ENCODE data around the gene NEDD9.

NEDD9 gene

DNA sequence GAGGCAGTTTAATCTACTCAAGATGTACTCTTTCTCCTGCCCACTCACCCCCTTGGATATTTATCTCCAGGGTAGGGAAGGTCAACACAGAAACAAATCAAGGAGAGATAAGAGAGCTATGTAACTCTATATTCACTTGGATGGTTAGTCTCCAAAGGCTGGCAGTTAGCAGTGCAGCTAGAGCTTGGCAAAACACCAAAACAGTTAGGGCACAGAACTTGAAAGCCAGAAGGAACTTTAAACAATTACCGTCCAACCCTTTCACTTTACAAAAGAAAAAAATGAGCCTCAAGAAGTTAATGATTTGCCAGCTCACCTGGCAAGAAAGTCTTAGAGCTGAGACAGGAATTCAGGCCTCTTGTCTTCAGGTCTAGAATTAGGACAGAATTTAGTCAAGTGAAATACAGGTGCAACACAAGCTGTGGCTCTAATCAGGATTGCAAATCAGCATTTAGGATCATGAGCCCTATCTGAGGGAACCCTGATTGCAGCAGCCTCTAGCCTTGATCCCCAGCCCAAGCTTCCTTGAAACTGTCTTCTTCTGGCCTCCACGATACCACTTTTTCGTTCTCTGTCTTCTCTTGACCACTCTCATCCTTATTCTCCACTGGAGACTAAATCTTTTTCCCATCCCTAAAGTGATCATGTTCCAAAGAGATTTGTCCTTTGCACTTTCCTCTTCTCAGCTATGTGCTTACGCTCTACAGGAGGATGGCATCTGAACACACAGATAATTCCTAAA, 14.9 kb downstream of the NEDD9 start:
- peak; percentile 20 for DNase-seq

DNA sequence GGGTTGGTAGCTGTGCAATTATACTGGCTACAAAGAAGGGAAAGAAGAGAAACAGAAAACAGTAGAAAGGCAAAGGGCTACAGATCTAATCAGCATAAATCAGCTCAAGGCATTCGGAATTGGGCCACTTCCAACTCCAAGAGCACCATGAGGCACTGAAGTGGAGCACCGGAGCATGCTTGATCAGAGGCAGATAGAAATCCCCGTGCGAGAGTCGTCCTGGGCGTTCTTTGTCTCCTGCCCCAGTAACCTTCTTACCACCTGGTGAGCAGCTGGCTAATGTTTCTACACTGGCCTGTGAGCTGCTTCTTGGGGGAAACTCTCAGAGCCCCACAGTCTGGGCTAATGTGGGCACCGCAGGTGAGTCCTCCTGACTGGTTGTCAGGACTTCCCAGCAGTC, 16.7 kb downstream of the NEDD9 start:
- DNase-seq: no peak

DNA sequence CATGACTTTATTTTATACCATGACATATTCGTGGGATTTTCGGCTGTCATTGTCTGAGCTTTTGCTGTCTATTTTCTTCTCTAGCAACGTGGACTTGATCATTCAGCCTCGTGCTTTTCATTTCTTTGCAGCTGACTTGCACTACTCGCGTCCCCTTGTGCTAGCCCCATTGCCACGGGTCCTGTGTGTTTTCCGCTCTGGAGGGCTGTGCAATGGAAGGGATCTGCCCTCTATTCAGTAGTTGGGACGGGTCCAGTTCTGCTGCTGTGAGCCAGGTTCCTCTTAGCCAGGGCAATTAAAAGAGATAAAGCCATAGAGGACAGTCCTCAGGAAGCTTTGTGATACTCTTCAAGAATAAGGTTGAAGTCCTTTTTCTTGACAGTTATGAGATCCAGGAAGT, 17.6 kb downstream of the NEDD9 start:
- no peak for DNase-seq

DNA sequence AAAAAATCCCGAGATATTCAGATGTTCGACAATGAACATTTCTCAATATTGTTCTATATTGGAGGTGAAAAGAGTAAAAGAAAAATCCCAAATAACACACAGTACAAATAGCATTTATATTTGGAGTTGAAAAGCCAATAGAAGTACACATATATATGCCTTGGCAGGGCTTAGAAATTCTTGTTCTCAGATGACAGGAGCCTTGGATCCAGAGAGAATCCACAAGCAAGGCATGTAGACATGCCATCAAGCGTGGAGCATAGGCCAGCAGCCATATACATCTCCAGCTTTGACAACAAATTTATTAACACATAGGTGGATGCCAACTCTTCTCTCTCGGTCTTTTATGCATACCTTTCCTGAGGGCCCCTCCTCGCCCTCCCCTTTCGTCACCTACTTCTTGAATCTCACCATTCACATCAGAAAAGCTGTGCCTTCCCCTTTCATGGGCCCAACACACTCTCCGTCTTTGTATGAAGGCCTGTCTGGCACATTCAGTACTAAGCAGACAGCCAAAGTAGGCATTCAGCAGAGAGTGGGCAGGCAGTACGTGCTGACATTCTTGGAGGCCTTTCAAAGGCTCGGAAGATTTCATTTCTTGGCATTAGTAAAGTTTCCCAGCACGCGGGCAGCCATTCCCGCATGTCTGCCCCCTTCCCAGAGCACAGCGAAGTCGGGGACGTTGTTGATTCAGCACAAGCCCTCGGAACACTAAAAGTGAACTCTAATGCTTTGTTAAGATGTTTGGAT, 18.2 kb downstream of the NEDD9 start:
- no peak for DNase-seq

DNA sequence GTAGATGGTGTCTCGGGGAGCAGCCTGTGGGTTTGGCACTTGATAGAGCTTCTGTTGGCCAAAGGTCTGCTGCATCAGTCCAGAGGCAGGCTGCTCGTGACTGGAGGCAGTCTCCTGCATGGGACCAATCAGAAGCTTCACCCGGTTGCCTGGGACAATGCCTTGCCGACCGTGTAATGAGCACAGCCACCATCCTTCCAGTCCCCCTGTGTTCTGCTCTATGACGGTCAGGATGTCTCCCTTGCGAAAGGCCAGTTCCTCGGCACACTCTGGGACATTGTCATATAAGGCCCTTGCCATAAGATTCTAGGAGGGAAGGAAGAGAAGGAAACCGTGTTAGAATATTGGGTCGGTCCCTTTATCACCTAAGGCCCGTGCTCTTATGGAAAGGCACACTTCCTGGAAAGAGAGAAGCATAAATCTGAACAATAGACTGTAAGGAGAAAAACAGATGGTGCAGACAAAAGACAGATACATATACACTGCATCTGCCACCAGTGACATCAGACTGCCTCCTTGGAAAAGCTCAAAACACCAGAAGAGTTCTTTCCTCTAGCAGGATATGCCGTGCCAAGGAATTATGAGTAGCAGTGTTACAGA, 18.9 kb downstream of the NEDD9 start:
- no peak for DNase-seq

DNA sequence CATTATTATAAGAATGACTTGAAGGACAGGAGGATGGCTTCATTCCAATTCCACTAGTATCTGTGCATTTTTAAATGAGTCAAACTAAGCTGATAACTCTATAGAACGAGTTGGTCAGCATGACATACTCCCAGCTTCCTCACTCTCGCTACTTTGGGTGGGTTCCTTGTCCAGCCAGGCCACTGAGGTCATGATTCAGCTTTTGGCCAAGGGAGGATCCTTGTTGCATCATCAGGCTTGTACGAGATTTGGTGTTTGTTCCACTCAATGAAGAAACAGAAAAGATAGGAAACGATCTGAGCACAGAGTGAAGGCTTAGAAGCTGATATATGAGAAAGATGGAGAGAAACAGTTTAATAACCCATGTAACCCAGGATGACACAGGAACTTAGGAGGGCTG, 19.8 kb downstream of the NEDD9 start:
- DNase-seq: peak; percentile 81

DNA sequence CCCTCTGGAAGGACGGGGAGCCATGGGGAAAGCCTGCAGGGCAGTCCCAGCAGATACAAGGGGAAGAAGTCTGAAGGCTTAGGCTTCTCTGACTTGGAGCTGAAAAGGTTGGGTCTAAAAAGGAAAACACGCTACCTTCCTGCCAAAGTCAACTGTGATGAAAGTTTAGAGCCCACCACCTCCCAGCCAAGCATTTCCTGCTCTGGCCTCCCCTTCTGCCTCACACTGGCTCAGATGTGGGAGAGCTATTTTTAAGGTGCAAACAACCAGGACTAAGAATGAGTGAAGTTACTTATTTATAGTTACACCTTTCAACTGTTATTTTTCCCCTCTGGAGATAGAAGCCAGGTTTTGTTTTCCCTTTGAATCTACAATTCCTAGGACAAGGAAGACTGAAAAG, 21.2 kb downstream of the NEDD9 start:
- DNase-seq: no peak

DNA sequence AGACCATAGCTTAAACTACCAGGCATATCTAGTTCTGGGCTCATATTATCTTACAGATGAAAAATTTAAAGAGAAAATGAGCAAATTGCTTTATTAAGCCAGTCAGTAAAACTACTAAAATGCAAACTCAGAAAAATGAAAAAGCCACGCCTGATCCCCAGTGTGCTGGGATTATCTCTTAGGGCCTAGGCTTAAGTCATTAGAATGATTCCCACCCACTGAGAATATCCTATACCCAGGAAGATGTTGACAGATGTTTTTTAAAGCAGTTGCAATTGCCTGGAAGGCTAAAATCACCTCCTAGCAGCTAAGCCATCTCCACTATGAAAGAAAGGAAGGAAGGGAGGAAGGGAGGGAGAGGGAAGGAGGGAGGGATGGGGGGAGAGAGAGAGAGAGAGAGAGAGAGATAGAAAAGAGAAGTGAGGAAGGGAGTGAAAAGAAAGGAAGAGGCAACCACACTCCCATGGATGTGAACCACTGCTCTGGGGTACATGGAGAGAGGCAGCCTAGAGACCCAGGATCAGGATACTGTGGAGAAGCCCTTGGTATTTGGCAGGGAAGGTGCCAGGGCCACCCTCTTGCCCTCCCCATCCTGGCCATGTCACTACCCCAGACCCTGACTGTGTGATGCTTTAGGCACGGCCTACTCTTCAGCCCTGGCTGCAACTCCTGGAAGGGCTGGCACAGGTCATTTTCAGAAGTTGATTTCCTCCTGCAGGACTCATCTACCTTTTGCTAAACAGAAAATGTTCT, 21.9 kb downstream of the NEDD9 start:
- no peak for DNase-seq

DNA sequence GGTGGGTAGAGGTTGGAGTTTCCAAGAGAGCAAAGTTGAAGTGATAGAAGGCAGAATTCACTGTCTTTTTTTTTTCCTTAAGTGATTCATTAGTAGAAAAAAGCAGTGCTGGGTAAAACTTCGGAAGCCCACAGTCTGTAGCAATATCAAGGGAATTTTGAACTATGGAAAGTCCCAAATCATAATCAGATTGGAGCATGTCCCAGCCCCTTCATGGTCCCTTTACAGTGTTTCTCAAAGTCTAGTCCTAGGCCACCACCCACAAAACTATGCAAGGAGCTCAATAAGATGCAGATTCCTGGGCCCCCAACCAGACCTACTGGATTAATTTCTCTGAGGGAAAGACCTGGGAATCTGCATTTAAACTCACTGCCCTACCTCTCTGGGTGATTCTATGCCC, 22.6 kb downstream of the NEDD9 start:
- no peak for DNase-seq

DNA sequence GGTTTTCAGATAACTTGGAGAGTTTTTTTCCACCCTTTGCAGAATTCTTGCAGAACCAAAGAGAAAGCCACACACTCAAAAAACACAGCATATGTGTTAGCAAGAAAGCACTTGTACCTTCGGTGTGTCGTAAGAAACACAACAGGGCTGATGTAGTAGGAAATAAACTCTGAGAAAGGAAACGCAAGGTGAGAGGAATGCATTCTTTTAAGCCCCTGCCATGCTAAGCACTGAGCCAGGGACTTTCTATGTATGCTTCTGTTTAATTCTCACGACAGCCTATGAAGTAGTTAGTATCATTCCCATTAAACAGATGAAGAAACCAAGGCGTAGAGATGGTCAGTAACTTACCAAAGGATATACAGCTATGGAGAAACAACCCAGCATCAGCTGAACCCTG, 23.1 kb downstream of the NEDD9 start:
- no peak for DNase-seq

DNA sequence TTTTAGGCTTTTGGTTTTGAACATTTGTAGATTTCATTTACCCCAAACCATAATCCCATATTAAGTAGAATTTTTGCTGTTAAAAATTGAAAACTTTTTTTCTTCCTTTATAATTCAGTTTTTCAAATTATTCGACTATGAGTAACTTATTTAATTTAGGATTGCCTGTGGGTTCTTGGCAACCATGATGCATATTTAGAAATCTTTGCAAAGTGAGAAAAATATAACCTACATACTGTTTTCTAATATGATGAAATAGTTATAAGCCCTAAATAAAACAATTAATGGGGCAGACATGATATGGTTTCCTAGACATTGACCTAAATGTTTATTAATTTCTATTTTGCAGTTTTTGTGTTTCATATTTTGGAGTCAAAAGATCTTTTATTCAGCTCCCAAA, 23.6 kb downstream of the NEDD9 start:
- DNase-seq: no peak

DNA sequence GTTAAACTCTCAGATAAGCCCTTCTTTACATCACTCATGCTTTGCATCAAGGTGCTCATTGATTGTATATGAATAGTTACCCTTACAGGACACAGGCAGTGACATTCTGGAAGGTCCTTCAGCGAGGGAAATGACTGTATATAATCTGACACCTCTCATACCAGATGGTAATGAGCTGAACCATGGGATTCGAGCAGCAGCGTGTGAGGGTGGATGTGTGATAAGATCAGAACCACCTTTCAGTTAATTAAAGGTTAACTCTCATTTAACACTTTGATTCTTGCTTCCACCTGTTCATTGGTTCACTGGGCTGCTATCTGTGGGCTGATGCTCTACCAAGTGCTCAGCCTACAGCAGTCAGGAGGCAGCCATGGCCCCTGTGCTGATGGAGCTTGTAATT, 24.2 kb downstream of the NEDD9 start:
- DNase-seq: no peak

DNA sequence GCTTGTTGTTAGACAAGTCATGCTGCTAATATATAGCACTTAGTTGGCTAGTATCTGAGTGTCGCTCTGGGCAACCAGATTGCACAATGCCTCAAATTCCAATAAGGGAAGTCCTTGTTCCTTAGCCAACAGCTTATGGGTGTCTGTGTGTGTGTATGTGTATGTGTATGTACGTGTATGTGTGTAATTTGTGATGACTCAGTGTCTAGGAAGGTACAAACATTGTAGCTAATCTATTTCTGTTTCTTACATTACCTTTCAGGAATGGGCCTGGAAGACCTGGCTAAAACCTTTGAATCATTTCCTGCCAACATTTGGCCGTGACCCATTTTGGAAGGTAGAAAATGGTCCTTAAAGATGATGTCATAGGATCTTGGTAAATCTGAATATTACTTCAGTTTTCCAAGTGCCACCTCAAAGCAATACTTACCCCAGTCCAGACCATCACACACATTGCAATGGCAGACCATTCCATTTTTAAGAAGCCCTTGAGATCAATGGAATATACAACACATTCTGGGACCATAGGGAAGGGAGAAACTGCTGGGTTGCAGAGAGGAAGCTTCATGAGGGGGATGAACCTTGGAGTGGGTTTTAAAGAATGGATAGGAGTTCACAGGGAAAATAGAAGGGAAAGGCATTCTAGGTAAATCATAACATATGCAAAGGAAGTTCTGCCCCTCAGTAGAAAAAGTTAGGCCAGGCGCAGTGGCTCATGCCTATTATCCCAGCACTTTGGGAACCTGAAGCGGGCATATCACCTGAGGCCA, 25.1 kb downstream of the NEDD9 start:
- DNase-seq: peak; percentile 66

DNA sequence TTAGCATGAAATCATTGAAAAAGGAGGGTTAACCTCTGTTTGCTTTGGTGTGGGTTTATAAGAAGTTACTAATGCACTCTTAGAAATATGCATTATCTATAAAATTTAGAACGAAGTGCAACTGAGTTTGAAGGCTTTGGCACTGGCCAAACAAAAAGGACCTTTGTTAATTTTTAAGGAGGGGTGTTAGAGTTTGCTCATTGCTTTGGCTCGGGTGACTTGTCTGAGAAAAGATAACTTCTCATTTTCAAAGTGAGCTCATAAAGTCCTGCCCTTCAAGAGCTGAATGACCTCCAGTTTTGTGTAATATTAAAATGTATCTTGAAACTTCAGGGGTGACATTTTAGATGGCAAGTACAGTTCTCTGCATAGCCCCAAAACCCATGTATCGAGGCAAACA, 25.9 kb downstream of the NEDD9 start:
- peak; percentile 21 for DNase-seq

DNA sequence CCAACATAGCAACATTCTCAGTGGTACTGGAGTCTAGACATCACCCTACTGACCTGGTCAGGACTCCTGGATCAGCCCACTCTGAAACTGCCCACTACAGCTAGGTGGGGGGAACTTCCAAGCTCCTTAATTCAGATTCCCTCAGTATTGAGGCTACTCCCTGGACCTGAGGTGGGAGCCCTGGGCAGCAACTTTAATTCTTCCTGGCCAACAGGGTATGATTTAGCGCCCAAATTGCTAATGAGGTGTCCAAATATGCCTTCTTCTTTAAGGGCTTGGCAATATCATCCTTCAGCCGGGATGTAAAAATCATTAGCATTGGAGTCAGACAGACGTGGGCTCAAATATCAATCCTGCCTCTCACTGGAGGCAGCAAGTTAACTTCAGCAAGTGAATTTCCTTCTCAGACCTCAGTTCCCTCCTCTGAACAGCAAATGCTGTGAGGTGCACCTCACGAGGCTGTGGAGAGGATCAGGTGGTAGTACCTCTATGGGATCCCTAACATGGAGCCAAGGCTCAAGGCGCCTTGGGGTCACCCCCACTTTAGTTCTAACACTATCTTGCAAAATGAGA, 27.6 kb downstream of the NEDD9 start:
- DNase-seq: no peak

DNA sequence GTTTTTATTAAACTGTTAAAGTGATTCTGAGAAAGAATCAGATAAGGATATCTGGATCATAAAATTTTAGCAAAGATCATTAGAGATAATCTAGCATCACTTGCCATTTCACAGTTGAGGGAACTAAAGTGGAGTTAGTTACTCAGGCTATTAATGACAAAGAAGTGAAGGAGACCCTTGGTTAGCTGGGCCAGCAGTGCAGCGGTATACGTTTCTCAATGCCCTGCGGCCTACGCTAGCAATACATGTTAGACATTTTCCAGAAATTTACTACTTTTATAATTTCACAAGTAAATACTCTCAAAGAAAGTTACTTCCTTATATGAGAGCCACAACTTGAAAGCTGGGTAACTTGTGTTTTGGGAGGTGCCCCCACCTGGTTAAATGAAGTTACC, 28.5 kb downstream of the NEDD9 start:
- no peak for DNase-seq

DNA sequence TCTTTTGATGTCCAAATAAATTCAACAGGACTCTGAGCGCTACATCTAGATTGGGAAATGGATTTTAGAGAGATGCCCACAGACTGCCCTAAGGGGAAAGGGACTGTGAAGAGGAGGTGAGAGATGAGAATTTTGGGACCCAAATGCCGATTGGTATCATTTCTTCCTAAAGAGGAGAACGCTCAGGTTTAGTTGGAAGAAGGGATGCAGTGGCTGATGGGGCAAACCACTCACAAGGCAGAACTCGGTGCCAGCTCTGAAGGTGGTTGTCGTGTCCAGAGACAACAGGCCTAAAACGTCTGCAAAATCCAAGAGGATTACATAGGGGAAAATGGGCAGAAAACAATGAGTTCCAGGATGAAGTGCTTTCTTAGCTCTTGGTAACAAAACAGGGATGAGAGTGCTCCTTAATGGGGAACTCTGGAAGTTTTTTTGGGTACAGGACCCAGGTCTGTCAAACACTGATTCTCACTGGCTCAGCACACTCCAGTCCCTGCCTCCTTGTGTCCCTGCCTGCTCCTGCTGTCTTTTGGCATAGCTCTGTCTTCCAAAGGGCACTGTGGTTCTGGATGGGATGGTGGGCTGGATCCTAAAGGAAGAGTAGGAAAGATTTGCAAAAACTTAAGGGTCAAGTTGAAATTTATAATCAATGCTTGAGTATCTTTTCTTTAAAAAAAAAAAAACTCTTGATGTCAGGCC, 29.0 kb downstream of the NEDD9 start:
- no peak for DNase-seq

DNA sequence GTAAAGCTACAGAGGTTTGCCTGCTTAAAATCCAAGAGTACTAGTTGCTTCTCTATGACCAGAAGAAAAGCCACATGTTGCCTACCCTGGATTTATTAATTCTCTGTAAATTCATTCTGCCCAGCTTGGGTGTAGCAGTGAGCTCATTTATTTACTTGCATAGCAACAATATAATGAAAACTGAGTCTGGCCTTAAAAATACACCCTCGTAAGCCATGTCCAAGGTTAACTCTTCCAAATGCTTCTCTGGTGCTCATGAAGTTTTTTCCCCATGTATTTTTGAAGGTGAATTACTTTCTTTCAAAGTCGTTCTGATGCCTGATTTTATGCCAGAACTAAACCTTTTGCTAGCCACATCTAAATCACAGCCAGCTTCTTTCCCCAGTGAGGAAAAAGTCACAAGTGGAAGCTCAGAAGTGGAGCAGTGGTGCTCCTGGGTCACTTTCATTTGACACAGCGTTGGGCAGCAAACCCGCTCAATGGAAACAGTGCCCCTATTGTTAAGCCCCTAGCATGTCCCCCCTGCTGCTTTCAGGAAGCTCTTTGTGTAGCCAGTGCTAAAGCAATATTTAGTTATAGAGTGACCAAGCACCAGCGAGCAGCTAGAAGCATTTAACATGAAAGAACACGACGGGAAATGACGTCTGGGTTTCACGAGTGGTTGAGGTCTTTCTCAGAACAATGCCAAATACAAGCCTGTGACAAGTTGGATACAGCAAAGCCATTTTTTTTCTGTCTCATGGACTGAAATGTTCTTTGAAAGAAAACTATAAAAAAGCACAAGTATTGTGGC, 29.8 kb downstream of the NEDD9 start:
- DNase-seq: no peak

DNA sequence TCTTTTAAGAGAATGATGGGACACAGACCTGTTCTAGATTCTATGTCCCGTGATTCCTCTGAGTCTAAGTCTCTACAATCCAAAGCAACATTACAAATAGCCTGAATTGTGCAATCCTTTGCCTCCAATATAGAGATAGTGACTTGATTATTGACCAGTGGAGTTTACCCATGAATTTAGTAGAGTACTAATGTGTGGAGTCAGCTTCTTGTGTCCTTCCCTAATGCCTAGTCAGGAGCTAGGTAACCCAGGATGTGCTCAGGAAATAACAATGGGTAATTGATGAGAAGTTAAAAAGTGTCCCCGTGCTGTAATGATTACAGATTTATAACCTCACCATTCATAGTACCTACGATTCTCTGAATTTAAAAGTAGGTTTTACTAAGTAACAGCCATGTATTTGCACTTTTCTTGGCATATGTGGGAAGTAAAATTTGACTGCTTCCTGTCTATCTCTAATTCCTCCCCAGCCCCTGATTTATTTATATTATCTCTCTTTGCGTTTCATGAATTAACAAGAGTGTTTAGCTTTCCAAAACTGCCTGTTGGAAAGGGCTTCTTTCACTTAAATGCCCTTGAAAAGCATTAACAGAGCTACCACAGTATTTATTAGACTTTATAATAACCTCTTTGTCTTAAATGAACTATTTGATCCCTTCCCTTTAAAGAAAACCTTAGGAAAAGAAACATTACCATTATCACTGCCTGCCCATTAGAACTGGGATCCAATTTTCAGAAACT, 30.5 kb downstream of the NEDD9 start:
- no peak for DNase-seq

DNA sequence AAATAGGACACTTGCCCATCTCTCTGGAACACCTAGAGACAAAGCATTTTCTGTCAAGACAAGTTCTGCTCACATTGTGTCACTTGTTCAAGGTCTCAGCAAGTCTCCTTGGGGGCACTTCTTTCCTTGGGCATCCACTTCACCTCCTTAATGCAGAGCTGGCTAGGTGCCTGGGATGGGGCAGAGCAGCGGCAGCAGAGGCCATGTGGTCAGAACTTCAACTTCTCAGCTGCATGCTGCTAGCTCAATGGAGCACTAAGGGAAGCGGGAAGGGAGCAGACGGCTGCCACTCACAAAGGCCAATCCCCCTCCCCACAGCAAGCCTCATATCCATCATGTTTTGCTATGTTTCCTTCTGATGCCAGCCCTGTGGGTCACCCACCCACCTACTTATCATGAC, 31.5 kb downstream of the NEDD9 start:
- no peak for DNase-seq

Measured in OCI-M1 (cell line).